ENCODE measurements around the gene PDCD1.
"Not testable (repeated sequence)": the region's sequence is repeated elsewhere in the genome, so short reads cannot be mapped to it uniquely, and the experiment has no call there.

The PDCD1 gene

GRCh38 chr2:241813644-241814392 is 44.9 kb downstream of the PDCD1 start:
- no peak for DNase-seq (ENCODE audit: low read depth)

- no peak for DNase-seq (ENCODE audit: low read depth)
Observed at GRCh38 chr2:241812730-241813643, 45.7 kb downstream of the PDCD1 start.

GRCh38 chr2:241811952-241812729 is 46.6 kb downstream of the PDCD1 start:
- no peak for DNase-seq (ENCODE audit: low read depth)

GRCh38 chr2:241811201-241811951 is 47.3 kb downstream of the PDCD1 start:
- DNase-seq (ENCODE audit: low read depth), result no peak

GRCh38 chr2:241810307-241811200 is 48.1 kb downstream of the PDCD1 start:
- no peak for DNase-seq (ENCODE audit: low read depth)

GRCh38 chr2:241809383-241810306 is 49.0 kb downstream of the PDCD1 start:
- no peak for DNase-seq (ENCODE audit: low read depth)

GRCh38 chr2:241808721-241809382 is 49.8 kb downstream of the PDCD1 start, which contains the start of gene NEU4:
TSS of gene NEU4 (plus strand) at chr2:241809193. CDS start at chr2:241814485, 5,292 bp downstream.
- DNase-seq (ENCODE audit: low read depth), result no peak

GRCh38 chr2:241808051-241808720 is 50.5 kb downstream of the PDCD1 start:
- no peak for DNase-seq (ENCODE audit: low read depth)

GRCh38 chr2:241806217-241806616 is 52.5 kb downstream of the PDCD1 start:
- not testable (repeated sequence) for DNase-seq (ENCODE audit: low read depth)

GRCh38 chr2:241804326-241805229 is 54.1 kb downstream of the PDCD1 start:
- peak; percentile 32 for DNase-seq (ENCODE audit: low read depth)

GRCh38 chr2:241803387-241804325 is 55.0 kb downstream of the PDCD1 start:
- DNase-seq (ENCODE audit: low read depth), result peak; percentile 33

- DNase-seq (ENCODE audit: low read depth), result no peak
Observed at GRCh38 chr2:241802421-241803318, 56.0 kb downstream of the PDCD1 start.

GRCh38 chr2:241801611-241802420 is 56.9 kb downstream of the PDCD1 start:
- no peak for DNase-seq (ENCODE audit: low read depth)

Measured in ELR (cell line).